Peyer's patch (tissue), 4 donors: ENCODE data around the gene ZBTB11.

Experiments
- CTCF ChIP-seq, 6 experiments: fragments of 450-650 bp in 4 of 6; fragments of 200-600 bp in 2 of 6; sonication (generic) in 1 of 6; IDR thresholded peaks; one replicate each; pipeline ENCODE4 v1.5.1; 2017 to 2019; ENCODE audit warnings: antibody characterized with exemption in 6 of 6, mild to moderate bottlenecking in 3 of 6, moderate library complexity in 1 of 6
- POLR2A ChIP-seq, 2 donors: fragments of 450-650 bp; IDR thresholded peaks; one replicate each; pipeline ENCODE4 v1.5.1; 2017; ENCODE audit warnings: antibody characterized with exemption in 2 of 2, mild to moderate bottlenecking in 2 of 2, moderate library complexity in 2 of 2

GRCh38 chr3:101623656-101624055 lies 53.3 kb downstream of the ZBTB11 start:
- no peak for TF ChIP-seq CTCF (IDR thresholded peaks at IDR 0.05)
- no peak for TF ChIP-seq POLR2A (IDR thresholded peaks at IDR 0.05)
